ENCODE measurements around the gene EPB41L2. TPM values are rescaled to one million over a fixed set of nuclear protein-coding genes. Genes with fewer than 3 reads are reported as not detected.

EPB41L2 gene
- total RNA-seq, 2 donors from 2014 or later: 99.6 to 110 TPM

DNA sequence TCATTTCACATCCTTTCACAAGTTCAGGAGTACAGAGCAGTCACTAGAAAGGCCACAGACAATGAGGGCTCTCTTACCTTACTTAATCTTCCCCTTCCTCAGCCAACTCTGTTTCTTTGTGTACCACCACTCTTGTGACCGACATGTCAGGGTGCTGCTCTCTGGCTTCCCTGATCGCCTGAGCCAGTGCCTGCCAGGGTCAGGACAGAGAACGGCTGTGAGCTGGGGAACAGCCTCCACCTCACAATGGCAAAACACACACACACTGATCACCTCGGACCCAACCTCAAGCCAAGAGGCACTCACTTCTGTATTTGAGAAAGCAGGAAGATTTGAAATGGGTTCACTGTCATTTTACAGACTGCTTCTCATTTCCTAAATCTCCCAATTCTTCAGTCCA is 205.0 kb downstream of the EPB41L2 start:
- ATAC-seq (ENCODE audit: insufficient number of reproducible peaks, low FRiP score, low read depth): no peak
- Histone ChIP-seq H3K27ac (no peak overlapping the region), H3K36me3 (no peaks in the 10 kb centered on the region), H3K4me1 (ENCODE audit: control insufficient read depth in 1 of 2, low read depth in 2 of 2) (no peaks in the 10 kb centered on the region), H3K4me3 (no peak overlapping the region), H3K9me3 (no peaks in the 10 kb centered on the region), H3K27me3 (replicated peaks; ENCODE audit: insufficient read depth) (no peaks in the 10 kb centered on the region)
- DNase-seq (ENCODE audit: low spot score): no peak
- TF ChIP-seq CTCF (IDR thresholded peaks at IDR 0.05): no peak

DNA sequence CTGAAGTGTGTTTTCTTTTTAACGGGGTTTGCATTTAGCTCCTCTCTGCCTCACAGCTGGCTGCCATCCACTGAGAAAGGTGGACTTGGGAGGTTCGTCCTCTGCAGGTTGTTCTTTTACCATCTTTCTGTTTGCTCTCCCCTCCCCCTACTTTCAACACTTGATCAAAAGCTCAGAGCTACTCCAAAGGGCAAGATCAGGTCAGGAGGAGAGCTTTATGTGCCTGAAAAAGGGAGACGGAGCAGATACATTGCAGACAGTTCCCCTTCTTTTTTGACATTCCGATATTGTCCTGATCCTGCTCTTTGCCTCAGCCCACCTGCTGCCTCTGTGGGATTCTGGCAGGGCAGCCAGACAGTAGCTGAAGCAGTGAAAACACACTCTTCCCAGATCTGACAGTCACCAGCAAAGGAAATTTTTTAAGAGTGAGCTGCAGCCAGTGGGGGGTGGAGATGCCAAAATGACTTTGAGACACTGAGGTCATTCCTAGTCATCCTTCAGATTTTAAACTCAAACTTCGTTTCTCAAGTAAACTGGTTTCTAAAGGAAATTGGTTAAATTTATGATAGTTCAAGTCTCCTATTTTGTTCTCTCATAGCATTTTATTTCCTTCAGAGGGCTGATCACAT is 209.4 kb downstream of the EPB41L2 start:
- no peak for ATAC-seq (ENCODE audit: insufficient number of reproducible peaks, low FRiP score, low read depth)
- TF ChIP-seq CTCF (IDR thresholded peaks at IDR 0.05): no peak
- H3K27ac ChIP-seq: no peak overlapping the region
- H3K4me3 ChIP-seq: no peak overlapping the region
- no peaks in the 10 kb centered on the region for H3K9me3 ChIP-seq
- no peaks in the 10 kb centered on the region for H3K4me1 ChIP-seq (ENCODE audit: control insufficient read depth in 1 of 2, low read depth in 2 of 2)
- no peaks in the 10 kb centered on the region for H3K27me3 ChIP-seq (replicated peaks; ENCODE audit: insufficient read depth)
- DNase-seq (ENCODE audit: low spot score): no peak
- peaks cover 3% of the 10 kb centered on the region for H3K36me3 ChIP-seq

DNA sequence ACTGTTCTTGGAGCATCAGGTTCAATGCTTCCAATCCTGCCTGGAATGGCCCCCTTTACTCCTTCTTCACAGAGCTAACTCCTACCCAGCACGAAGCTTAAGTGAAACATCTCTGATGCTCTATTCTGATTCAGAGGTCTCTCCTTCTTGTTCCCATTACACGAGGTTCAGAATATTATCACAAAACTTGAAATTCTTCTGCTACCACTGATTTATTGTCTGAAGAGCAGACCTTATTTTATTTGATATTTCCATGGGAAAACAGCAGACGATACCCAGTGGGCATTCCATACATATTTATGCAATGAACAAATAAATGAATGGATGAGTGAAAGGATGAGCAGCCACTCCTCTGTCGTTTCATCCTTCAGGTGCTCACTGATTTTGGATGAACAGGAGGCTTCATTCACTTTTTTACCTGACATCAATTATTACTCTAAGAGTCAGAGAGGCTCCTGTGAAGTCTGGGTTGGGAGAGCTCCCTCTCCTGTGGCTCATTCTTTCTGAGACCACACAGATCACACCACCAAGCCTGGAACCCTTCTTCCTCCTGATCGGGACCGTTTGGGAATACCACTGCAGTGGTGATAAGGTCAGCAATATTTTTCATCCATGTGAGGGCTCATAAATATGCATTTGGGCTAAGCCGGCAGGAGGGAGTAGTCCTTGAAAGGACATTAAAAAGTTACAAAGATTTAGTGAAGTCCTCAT is 210.0 kb downstream of the EPB41L2 start:
- DNase-seq (ENCODE audit: low spot score): no peak
- peaks cover 3% of the 10 kb centered on the region for H3K36me3 ChIP-seq
- no peak for TF ChIP-seq CTCF (IDR thresholded peaks at IDR 0.05)

GRCh38 chr6:130851026-130851425 is 212.0 kb downstream of the EPB41L2 start:
- ATAC-seq (ENCODE audit: insufficient number of reproducible peaks, low FRiP score, low read depth) (no peak), DNase-seq (ENCODE audit: low spot score) (no peak)
- no peak overlapping the region for H3K27ac ChIP-seq
- no peak for TF ChIP-seq CTCF (IDR thresholded peaks at IDR 0.05)
- H3K4me1 ChIP-seq (ENCODE audit: control insufficient read depth in 1 of 2, low read depth in 2 of 2): no peaks in the 10 kb centered on the region
- no peaks in the 10 kb centered on the region for H3K9me3 ChIP-seq
- no peak overlapping the region for H3K4me3 ChIP-seq
- peaks cover 3% of the 10 kb centered on the region for H3K36me3 ChIP-seq
- no peaks in the 10 kb centered on the region for H3K27me3 ChIP-seq (replicated peaks; ENCODE audit: insufficient read depth)

More for the DNA sequence above, 210.0 kb downstream of the EPB41L2 start:
- ATAC-seq (ENCODE audit: insufficient number of reproducible peaks, low FRiP score, low read depth): no peak
- H3K4me1 ChIP-seq (ENCODE audit: control insufficient read depth in 1 of 2, low read depth in 2 of 2): no peaks in the 10 kb centered on the region
- no peaks in the 10 kb centered on the region for H3K27me3 ChIP-seq (replicated peaks; ENCODE audit: insufficient read depth)
- H3K27ac ChIP-seq: no peak overlapping the region
- no peaks in the 10 kb centered on the region for H3K9me3 ChIP-seq
- H3K4me3 ChIP-seq: no peak overlapping the region

DNA sequence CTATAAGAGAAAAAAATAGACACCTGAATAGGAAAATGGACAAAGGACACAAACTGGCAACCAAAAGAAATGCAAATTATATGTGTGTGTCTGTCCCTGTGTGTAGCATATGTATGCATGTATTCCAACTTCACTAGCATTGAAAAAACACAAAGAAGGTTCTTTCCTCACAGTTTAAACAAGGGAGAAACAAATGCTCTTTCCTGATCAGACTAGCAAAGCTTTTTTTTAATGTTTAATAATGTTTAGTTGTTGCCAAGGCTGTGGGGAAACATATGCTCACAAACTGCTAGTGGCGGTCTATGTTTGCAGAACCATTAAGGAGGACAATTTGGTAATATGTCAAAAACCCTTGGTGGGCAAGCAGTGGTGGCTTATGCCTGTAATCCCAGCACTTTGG is 213.5 kb downstream of the EPB41L2 start:
- H3K27me3 ChIP-seq (replicated peaks; ENCODE audit: insufficient read depth): no peaks in the 10 kb centered on the region
- peaks cover 3% of the 10 kb centered on the region for H3K36me3 ChIP-seq
- ATAC-seq (ENCODE audit: insufficient number of reproducible peaks, low FRiP score, low read depth) (no peak), DNase-seq (ENCODE audit: low spot score) (no peak)
- TF ChIP-seq CTCF (IDR thresholded peaks at IDR 0.05): no peak
- no peak overlapping the region for H3K4me3 ChIP-seq
- no peaks in the 10 kb centered on the region for H3K4me1 ChIP-seq (ENCODE audit: control insufficient read depth in 1 of 2, low read depth in 2 of 2)
- H3K27ac ChIP-seq: no peak overlapping the region
- no peaks in the 10 kb centered on the region for H3K9me3 ChIP-seq
